ENCODE data around the gene POLD2. TPM values are rescaled to one million over a fixed set of nuclear protein-coding genes. Genes with fewer than 3 reads are reported as not detected.

Gene POLD2
- total RNA-seq, 1 donor from 2014 or later = 103 TPM

- Histone ChIP-seq H3K27me3 (ENCODE audit: control insufficient read depth, insufficient read depth, low read length) (no peaks in the 10 kb centered on the region), H3K4me3 (ENCODE audit: low read depth, low read length) (no peak overlapping the region), H3K36me3 (ENCODE audit: control insufficient read depth, insufficient read depth, low read length) (no peaks in the 10 kb centered on the region)
- FAIRE-seq (no peak), DNase-seq (ENCODE audit: low read depth) (no peak)
- no peak for TF ChIP-seq CTCF (IDR thresholded peaks at IDR 0.05; ENCODE audit: insufficient read depth, low read length, severe bottlenecking)
These were observed 29.0 kb downstream of the POLD2 start for GRCh38 chr7:44094365-44094764.

- H3K4me3 ChIP-seq (ENCODE audit: low read depth, low read length) = no peak overlapping the region
- DNase-seq (ENCODE audit: low read depth) (no peak), FAIRE-seq (no peak)
- no peak for TF ChIP-seq CTCF (IDR thresholded peaks at IDR 0.05; ENCODE audit: insufficient read depth, low read length, severe bottlenecking)
- H3K27me3 ChIP-seq (ENCODE audit: control insufficient read depth, insufficient read depth, low read length) = no peaks in the 10 kb centered on the region
- H3K36me3 ChIP-seq (ENCODE audit: control insufficient read depth, insufficient read depth, low read length) = no peaks in the 10 kb centered on the region
These were observed 30.2 kb downstream of the POLD2 start for GRCh38 chr7:44093102-44093641.

DNA sequence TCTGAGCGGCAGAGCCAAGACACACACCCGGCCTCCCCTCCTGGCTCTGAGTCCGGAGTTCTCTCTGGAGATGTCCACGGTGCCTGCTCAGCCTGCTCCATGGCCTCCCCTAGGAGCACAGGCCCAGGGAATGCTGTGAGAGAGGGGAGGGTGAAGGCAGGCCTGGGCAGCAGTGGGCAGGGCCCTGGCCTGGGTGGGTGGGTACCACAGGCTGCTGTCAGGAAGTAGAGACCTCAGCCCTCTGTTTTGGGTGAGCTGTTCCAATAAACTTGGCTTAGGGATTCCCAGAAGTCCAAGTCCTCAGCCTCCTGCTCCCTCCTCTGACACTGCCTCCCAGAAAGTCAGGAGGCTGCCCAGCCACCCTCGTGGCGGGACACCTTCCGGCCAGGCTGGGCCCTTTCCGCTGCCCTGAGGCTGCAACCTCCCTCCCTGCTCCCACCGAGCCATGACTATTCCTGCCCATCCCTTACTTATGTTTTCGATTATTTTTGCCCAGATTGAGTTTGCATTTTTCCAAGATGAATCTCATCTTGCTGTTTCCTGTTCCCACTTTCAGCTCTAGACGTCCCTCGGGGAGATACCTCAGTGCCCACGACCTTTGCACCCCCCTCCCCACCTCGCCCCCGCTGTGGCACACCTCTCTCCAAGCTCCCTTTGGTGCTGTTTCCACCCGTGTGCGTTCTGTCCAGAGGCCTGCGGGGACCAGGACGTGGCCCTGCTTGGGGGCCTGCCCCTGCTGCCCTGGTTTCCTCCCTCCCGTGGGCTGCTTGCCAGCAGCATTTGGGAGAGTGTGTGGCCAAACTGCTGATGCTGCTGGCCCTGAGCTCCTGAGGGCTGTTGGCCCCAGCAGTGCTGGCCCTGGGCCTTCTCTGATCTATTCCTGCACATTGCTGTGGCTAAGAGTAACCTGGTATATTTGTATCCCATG, 35.2 kb downstream of the POLD2 start:
- FAIRE-seq = no peak
- Histone ChIP-seq H3K36me3 (ENCODE audit: control insufficient read depth, insufficient read depth, low read length) (no peaks in the 10 kb centered on the region), H3K4me3 (ENCODE audit: low read depth, low read length) (no peak overlapping the region), H3K27me3 (ENCODE audit: control insufficient read depth, insufficient read depth, low read length) (no peaks in the 10 kb centered on the region)
- DNase-seq (ENCODE audit: low read depth) = no peak
- no peak for TF ChIP-seq CTCF (IDR thresholded peaks at IDR 0.05; ENCODE audit: insufficient read depth, low read length, severe bottlenecking)

DNA sequence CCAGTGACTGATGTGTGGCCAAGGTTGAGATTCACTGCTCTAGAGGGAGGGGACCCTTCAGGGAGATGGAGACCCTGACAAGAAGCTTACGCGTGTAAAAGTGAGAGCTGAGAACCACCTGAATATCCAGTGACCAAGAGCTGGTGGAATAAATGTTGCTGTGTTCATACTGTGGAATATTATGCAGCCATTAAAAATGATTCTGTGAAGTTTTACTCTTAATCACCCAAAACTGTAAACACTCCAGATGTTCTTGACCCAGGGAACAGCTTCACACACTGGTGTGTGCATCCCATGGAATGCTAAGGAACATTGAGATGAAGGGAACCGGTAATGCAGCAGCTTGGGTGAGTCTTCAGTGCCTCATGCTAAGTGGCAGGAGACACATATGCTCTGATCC, 36.7 kb downstream of the POLD2 start:
- no peaks in the 10 kb centered on the region for H3K27me3 ChIP-seq (ENCODE audit: control insufficient read depth, insufficient read depth, low read length)
- H3K36me3 ChIP-seq (ENCODE audit: control insufficient read depth, insufficient read depth, low read length) = no peaks in the 10 kb centered on the region
- H3K4me3 ChIP-seq (ENCODE audit: low read depth, low read length) = no peak overlapping the region
- no peak for DNase-seq (ENCODE audit: low read depth)
- no peak for FAIRE-seq
- TF ChIP-seq CTCF (IDR thresholded peaks at IDR 0.05; ENCODE audit: insufficient read depth, low read length, severe bottlenecking) = no peak

- no peak for TF ChIP-seq CTCF (IDR thresholded peaks at IDR 0.05; ENCODE audit: insufficient read depth, low read length, severe bottlenecking)
- no peak for FAIRE-seq
- peaks cover under 1% of the 10 kb centered on the region for H3K36me3 ChIP-seq (ENCODE audit: control insufficient read depth, insufficient read depth, low read length)
These were observed 37.8 kb downstream of the POLD2 start for GRCh38 chr7:44085546-44085945.

More at GRCh38 chr7:44085546-44085945, 37.8 kb downstream of the POLD2 start:
- H3K27me3 ChIP-seq (ENCODE audit: control insufficient read depth, insufficient read depth, low read length) = no peaks in the 10 kb centered on the region
- no peak for DNase-seq (ENCODE audit: low read depth)
- H3K4me3 ChIP-seq (ENCODE audit: low read depth, low read length) = no peak overlapping the region

Data from bronchial epithelial cell (primary cell).